Measurements from ENCODE around the gene BTBD6.

BTBD6 gene

DNA sequence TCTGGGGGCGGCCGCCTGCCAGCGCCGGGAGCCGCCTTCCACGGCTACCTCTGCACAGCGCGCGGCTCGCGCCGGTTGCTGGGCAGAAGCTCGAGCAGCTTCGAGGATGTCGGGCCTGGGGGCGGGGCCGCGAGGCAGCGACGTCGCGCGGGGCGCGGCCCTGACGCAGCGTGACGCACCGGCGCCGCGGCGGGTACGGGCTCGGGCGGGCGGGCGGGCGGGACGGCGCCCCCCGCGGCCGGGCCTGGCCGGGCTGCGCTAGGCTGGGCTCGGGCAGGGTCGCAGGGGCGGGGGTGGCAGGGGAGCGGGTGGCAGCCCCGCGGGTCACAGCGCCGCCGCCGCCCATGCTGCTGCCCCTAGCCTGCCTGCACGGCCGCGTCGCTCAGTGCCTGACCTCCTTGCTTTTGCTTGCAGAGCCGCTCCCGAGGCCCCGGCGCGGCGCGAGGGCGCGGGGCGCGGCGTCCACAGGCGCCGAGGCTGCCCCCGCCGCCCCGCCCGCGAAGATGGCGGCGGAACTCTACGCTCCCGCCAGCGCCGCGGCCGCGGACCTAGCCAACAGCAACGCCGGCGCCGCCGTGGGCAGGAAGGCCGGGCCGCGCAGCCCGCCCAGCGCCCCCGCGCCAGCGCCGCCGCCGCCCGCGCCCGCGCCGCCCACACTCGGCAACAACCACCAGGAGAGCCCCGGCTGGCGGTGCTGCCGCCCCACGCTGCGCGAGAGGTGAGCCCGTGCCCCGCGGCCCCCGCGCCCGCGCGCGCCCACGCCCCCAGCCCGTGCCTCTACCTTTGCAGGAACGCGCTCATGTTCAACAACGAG lies at the start of gene BTBD6:
TSS of gene BTBD6 (plus strand) at position 166 of the 814 bp plus-strand sequence. CDS start at position 345, 179 bp downstream.
- peak within 1 kb of the TSS; percentile 69 for H3K4me3 ChIP-seq (ENCODE audit: low read length)
- peak; percentile 47 for DNase-seq (ENCODE audit: low read depth)
- TF ChIP-seq CTCF (conservative IDR thresholded peaks at IDR 0.05; ENCODE audit: low read depth, low read length): no peak

DNA sequence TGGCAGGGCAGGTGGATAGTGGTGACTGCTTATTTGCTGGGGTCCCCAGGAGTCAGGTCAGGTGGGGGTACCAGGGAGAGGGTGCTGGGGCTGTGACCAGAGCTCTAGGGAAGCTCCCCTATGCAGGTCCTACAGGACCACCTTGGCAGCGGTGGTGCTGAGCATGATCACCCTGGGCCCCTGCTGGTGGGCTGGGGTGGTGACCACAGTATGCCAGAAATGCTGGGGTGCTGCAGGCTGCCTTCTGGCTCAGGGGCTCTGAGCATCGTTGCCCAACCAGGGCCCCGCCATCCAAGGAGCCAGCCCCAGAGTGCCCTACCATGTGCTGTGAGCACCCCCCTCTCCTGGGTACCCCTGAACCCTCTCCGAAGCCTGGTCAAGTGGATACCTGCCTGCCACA lies 49.7 kb upstream of the BTBD6 start:
- no peak for DNase-seq (ENCODE audit: low read depth)
- peak; percentile 24 for TF ChIP-seq CTCF (conservative IDR thresholded peaks at IDR 0.05; ENCODE audit: low read depth, low read length)
- H3K4me3 ChIP-seq (ENCODE audit: low read length): no peak overlapping the region

DNA sequence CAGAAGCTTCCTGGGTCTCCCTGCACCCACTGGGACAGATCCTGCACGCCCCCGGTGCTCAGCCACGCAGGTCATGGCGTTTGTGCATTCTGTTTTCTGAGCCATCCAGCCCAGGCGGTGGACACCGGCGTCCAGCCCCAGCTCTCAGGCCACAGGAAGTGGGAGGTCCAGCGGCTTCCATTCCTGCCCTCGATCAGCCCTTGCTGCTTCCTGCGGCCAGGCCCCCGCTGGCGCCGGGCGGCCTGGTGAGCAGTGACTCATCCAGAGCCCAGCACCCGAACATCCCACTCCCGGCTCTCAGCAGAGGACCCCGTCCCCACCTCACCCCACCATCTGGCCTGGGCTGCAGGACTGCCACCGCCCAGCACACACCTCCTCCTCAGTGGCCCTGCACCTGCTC lies 49.2 kb upstream of the BTBD6 start:
- H3K4me3 ChIP-seq (ENCODE audit: low read length): no peak overlapping the region
- no peak for TF ChIP-seq CTCF (conservative IDR thresholded peaks at IDR 0.05; ENCODE audit: low read depth, low read length)
- DNase-seq (ENCODE audit: low read depth): no peak

- TF ChIP-seq CTCF (conservative IDR thresholded peaks at IDR 0.05; ENCODE audit: low read depth, low read length): peak; percentile 21
Measured at GRCh38 chr14:105200074-105200473, 48.3 kb upstream of the BTBD6 start.

DNA sequence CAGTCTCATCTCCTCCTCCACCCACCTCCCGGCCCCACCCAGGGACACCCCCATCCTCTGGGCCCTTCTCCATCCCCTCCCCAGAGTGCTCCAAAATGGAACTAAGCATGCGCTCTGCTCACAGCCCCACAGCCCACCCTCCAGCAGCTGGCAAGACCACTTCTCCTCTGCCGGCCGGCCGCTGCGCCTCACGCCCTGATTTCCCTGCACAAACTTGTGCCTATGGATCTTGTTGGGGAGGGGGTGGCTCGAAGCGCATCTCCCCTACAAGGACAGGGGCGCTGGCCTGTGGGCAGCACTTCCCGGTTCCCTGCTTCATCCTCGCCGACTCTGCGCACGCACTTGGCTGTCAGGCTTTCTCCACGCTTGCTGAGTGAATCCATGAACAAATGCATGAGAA lies 47.7 kb upstream of the BTBD6 start:
- TF ChIP-seq CTCF (conservative IDR thresholded peaks at IDR 0.05; ENCODE audit: low read depth, low read length): no peak
- no peak overlapping the region for H3K4me3 ChIP-seq (ENCODE audit: low read length)
- no peak for DNase-seq (ENCODE audit: low read depth)

More at GRCh38 chr14:105200074-105200473, 48.3 kb upstream of the BTBD6 start:
- no peak overlapping the region for H3K4me3 ChIP-seq (ENCODE audit: low read length)
- no peak for DNase-seq (ENCODE audit: low read depth)

GRCh38 chr14:105201156-105201924 lies 47.0 kb upstream of the BTBD6 start:
- no peak for DNase-seq (ENCODE audit: low read depth)
- H3K4me3 ChIP-seq (ENCODE audit: low read length): no peak overlapping the region
- peak; percentile 30 for TF ChIP-seq CTCF (conservative IDR thresholded peaks at IDR 0.05; ENCODE audit: low read depth, low read length)

Data from retinal pigment epithelial cell (primary cell).